A549 (cell line): Measurements from ENCODE around the gene GPT2. TPM values are rescaled to one million over a fixed set of nuclear protein-coding genes. Genes with fewer than 3 reads are reported as not detected.

ENCODE experiments used
- ATAC-seq, 2 experiments: fragments of 200-7000 bp in 1 of 2; fragments of >200 bp in 1 of 2; cut with Nextera tagmentation in 1 of 2; cut with Tn5 transposase in 1 of 2; 3 replicates each; pipeline versions ENCODE4 v1.8.0 to v1.9.1; 2018 to 2020; ENCODE audit warnings: mild to moderate bottlenecking in 1 of 2, moderate library complexity in 1 of 2
- CTCF ChIA-PET: fragments of 300-600 bp; sonication (Branson Sonifier 250); formaldehyde crosslinking; extraction: SDS; loops from one replicate; lab custom pipeline; 2021; ENCODE audit warnings: antibody characterized with exemption, inconsistent platforms; lab: Yijun Ruan, JAX
- POLR2A ChIA-PET: fragments of 350-600 bp; formaldehyde crosslinking; extraction: SDS; loops from one replicate; lab custom pipeline; 2021; ENCODE audit warnings: antibody characterized with exemption, inconsistent platforms; lab: Yijun Ruan, JAX
- DNase-seq, 2 experiments: peaks; one replicate each; pipeline versions ENCODE4 v3.0.0 to v3.0.0-alpha.2; 2011 to 2016; ENCODE audit warnings: low read depth in 1 of 2, low spot score in 1 of 2
- FAIRE-seq: peaks from 2 replicates; lab custom pipeline; 2011; peaks lifted over from hg19 to GRCh38; lab: Jason Lieb, UNC
- H3K27ac ChIP-seq, 2 experiments: fragments of >200 bp; sonication (Bioruptor Twin); formaldehyde crosslinking; 3 replicates each; pipeline ENCODE4 v1.5.1; 2016 to 2017
- H3K4me1 ChIP-seq: fragments of >200 bp; sonication (Bioruptor Twin); formaldehyde crosslinking; 3 replicates; pipeline ENCODE4 v1.6.1; 2016
- H3K4me2 ChIP-seq: fragments of >200 bp; sonication (Bioruptor Twin); formaldehyde crosslinking; 3 replicates; pipeline ENCODE4 v1.6.1; 2016
- H3K4me3 ChIP-seq: fragments of >200 bp; sonication (Bioruptor Twin); formaldehyde crosslinking; 3 replicates; pipeline ENCODE4 v1.5.1; 2016
- H3K9me3 ChIP-seq: fragments of >200 bp; sonication (Bioruptor Twin); formaldehyde crosslinking; 3 replicates; pipeline ENCODE4 v1.6.1; 2016
- CEBPB ChIP-seq, 2 experiments: fragments of >200 bp in 1 of 2; sonication (Bioruptor Twin) in 1 of 2; formaldehyde crosslinking in 1 of 2; IDR thresholded peaks; 2 replicates each; pipeline ENCODE4 v1.6.1; 2012 to 2016
- CHD4 ChIP-seq: fragments of 200-600 bp; sonication (generic); IDR thresholded peaks from 2 replicates; pipeline ENCODE4 v1.6.1; 2016; ENCODE audit warnings: antibody characterized with exemption, mild to moderate bottlenecking, borderline replicate concordance
- EHF ChIP-seq: fragments of 250-450 bp; sonication (Bioruptor Pico); IDR thresholded peaks from 2 replicates; pipeline ENCODE4 v1.5.0; 2020; ENCODE audit warnings: mild to moderate bottlenecking
- ESRRA ChIP-seq: fragments of 150-350 bp; IDR thresholded peaks from 2 replicates; pipeline ENCODE4 v1.6.1; 2014; ENCODE audit warnings: mild to moderate bottlenecking, low read length, borderline replicate concordance
- GATA3 ChIP-seq: IDR thresholded peaks from 2 replicates; pipeline ENCODE4 v1.6.1; 2012; ENCODE audit warnings: borderline replicate concordance
- HDAC2 ChIP-seq: fragments of 200-600 bp; sonication (generic); IDR thresholded peaks from 2 replicates; pipeline ENCODE4 v1.6.1; 2016
- HES2 ChIP-seq: fragments of >200 bp; sonication (Bioruptor Twin); formaldehyde crosslinking; IDR thresholded peaks from 2 replicates; pipeline ENCODE4 v1.6.1; 2016
- HMGXB4 ChIP-seq: fragments of 250-450 bp; sonication (Bioruptor Pico); IDR thresholded peaks from 2 replicates; pipeline ENCODE4 v1.5.0; 2021; ENCODE audit warnings: mild to moderate bottlenecking, moderate library complexity, borderline replicate concordance
- HOXA7 ChIP-seq: fragments of 250-450 bp; sonication (Bioruptor Pico); IDR thresholded peaks from 2 replicates; pipeline ENCODE4 v1.5.0; 2020; ENCODE audit warnings: mild to moderate bottlenecking, moderate library complexity
- JUN ChIP-seq, 2 experiments: fragments of >200 bp; sonication (Bioruptor Twin); formaldehyde crosslinking; IDR thresholded peaks; 2 replicates in 1 of 2; 3 replicates in 1 of 2; pipeline ENCODE4 v1.6.1; 2016 to 2017
- POLR2A ChIP-seq: IDR thresholded peaks from 2 replicates; pipeline ENCODE4 v1.6.1; 2012; ENCODE audit warnings: mild to moderate bottlenecking, low read length
- SMC3 ChIP-seq: fragments of >200 bp; sonication (Bioruptor Twin); formaldehyde crosslinking; IDR thresholded peaks from 3 replicates; pipeline ENCODE4 v1.6.1; 2018; ENCODE audit warnings: inconsistent platforms
- SREBF2 ChIP-seq: fragments of 450-650 bp; IDR thresholded peaks from 2 replicates; pipeline ENCODE4 v1.6.1; 2014; ENCODE audit warnings: mild to moderate bottlenecking, moderate library complexity
- TP53 ChIP-seq: fragments of 250-450 bp; sonication (Bioruptor Pico); IDR thresholded peaks from 2 replicates; pipeline ENCODE4 v1.5.0; 2021; ENCODE audit warnings: mild to moderate bottlenecking, moderate library complexity
- USF2 ChIP-seq: fragments of 450-650 bp; IDR thresholded peaks from 2 replicates; pipeline ENCODE4 v1.6.1; 2014; ENCODE audit warnings: antibody characterized with exemption
- ZC3H11A ChIP-seq: fragments of 450-650 bp; IDR thresholded peaks from 2 replicates; pipeline ENCODE4 v1.6.1; 2014; ENCODE audit warnings: antibody characterized with exemption, mild to moderate bottlenecking
- ZFP36 ChIP-seq: fragments of 450-650 bp; IDR thresholded peaks from 2 replicates; pipeline ENCODE4 v1.6.1; 2014; ENCODE audit warnings: borderline replicate concordance; ENCODE audit not compliant: partially characterized antibody
- ZNF302 ChIP-seq: fragments of 250-450 bp; sonication (Bioruptor Pico); IDR thresholded peaks from 2 replicates; pipeline ENCODE4 v1.9.0; 2021; ENCODE audit warnings: inconsistent platforms, mild to moderate bottlenecking, moderate library complexity
- ZSCAN20 ChIP-seq: fragments of 250-450 bp; sonication (Bioruptor Pico); IDR thresholded peaks from 2 replicates; pipeline ENCODE4 v1.8.0; 2022; ENCODE audit warnings: mild to moderate bottlenecking, moderate library complexity
- WGBS: methylation state at CpG from one replicate; pipeline ENCODE4 v1.1.6; 2017; ENCODE audit errors: missing lambda C conversion rate; 5-methylcytosine and 5-hydroxymethylcytosine counted together
- polyA plus RNA-seq, 4 experiments: library from polyadenylated mRNA; depleted of rRNA in 3 of 4; stranded (reverse); fragments of >200 nt; fragmentation: RNase III in 1 of 4; extraction: RNeasy Plus Mini Kit Qiagen cat#74134 plus additional on column Dnase treatment in 1 of 4; gene quantifications; 2 replicates in 3 of 4; 3 replicates in 1 of 4; pipeline ENCODE4 v1.2.3, GENCODE V29; 2011 to 2017

Gene GPT2
- polyA plus RNA-seq, 2 of the 4 experiments (the other 2 are of a cell fraction), result 8.9 to 15.3 TPM

GRCh38 chr16:46903255-46903905 is 19.2 kb downstream of the GPT2 start:
- WGBS, result 91% methylated on average over 5 of the region's 5 CpGs
- CTCF ChIA-PET, result interaction anchor here (0.6 to 5.9 kb wide), 6 partner anchors 11 to 50 kb away, joined by 3 to 36 read pairs (median 4); no protein-coding TSS in a partner anchor
- DNase-seq (no peak), ATAC-seq (no peak), FAIRE-seq (no peak)
- Histone ChIP-seq H3K4me3 (no peak overlapping the region), H3K4me2 (no peak overlapping the region), H3K27ac (no peak overlapping the region), H3K4me1 (no peaks in the 10 kb centered on the region), H3K9me3 (no peaks in the 10 kb centered on the region)
- no peak for TF ChIP-seq GATA3
- TF ChIP-seq TP53 (CRISPR knock-in tag), result no peak
- TF ChIP-seq HES2, result no peak
- TF ChIP-seq HDAC2, result no peak
- no peak for TF ChIP-seq SMC3
- no peak for TF ChIP-seq CHD4
- no peak for TF ChIP-seq HMGXB4 (CRISPR knock-in tag)
- TF ChIP-seq EHF (CRISPR knock-in tag), result no peak
- no peak for TF ChIP-seq JUN (IDR thresholded peaks at IDR 0.05)
- no peak for TF ChIP-seq ZSCAN20 (CRISPR knock-in tag)
- TF ChIP-seq ZC3H11A, result no peak
- TF ChIP-seq ZNF302, result no peak
- TF ChIP-seq HOXA7 (CRISPR knock-in tag), result no peak
- TF ChIP-seq POLR2A, result no peak
- TF ChIP-seq CEBPB (IDR thresholded peaks at IDR 0.05), result no peak
- POLR2A ChIA-PET, result no interaction called here

GRCh38 chr16:46904471-46904870 is 20.3 kb downstream of the GPT2 start:
- FAIRE-seq (no peak), DNase-seq (no peak), ATAC-seq (no peak)
- no peak overlapping the region for H3K27ac ChIP-seq
- H3K4me2 ChIP-seq, result no peak overlapping the region
- H3K9me3 ChIP-seq, result no peaks in the 10 kb centered on the region
- no peak for TF ChIP-seq HES2
- no peak for TF ChIP-seq TP53 (CRISPR knock-in tag)
- no peak for TF ChIP-seq SMC3
- no peak for TF ChIP-seq SREBF2
- TF ChIP-seq ZFP36, result no peak
- no peak for TF ChIP-seq USF2
- no peak for TF ChIP-seq ESRRA
- H3K4me1 ChIP-seq, result no peaks in the 10 kb centered on the region
- ChIA-PET CTCF (interaction anchor here (1.7 to 5.9 kb wide), 3 partner anchors 25 to 51 kb away, joined by 3 to 36 read pairs (median 22); no protein-coding TSS in a partner anchor), POLR2A (no interaction called here)
- 88% methylated on average over 3 of the region's 3 CpGs for WGBS
- H3K4me3 ChIP-seq, result no peak overlapping the region

GRCh38 chr16:46906360-46907060 is 22.3 kb downstream of the GPT2 start:
- ChIA-PET POLR2A (no interaction called here), CTCF (interaction anchor here (0.5 to 10.6 kb wide), 11 partner anchors 13 to 233 kb away, joined by 3 to 202 read pairs (median 5); no protein-coding TSS in a partner anchor)
- no peak for TF ChIP-seq ZSCAN20 (CRISPR knock-in tag)
- Histone ChIP-seq H3K4me2 (no peak overlapping the region), H3K9me3 (no peaks in the 10 kb centered on the region), H3K27ac (no peak overlapping the region), H3K4me1 (no peaks in the 10 kb centered on the region), H3K4me3 (no peak overlapping the region)
- no peak for FAIRE-seq
- DNase-seq, result no peak
- no peak for ATAC-seq
- 93% methylated on average over 11 of the region's 12 CpGs for WGBS
